ENCODE measurements around the gene PODXL2.

Gene PODXL2

GRCh38 chr3:127660621-127661251, 31.8 kb downstream of the PODXL2 start:
- DNase-seq = no peak

- no peak for DNase-seq
Observed at GRCh38 chr3:127661600-127661999, 32.6 kb downstream of the PODXL2 start.

- DNase-seq = no peak
Observed at GRCh38 chr3:127662001-127662469, 33.0 kb downstream of the PODXL2 start.

- DNase-seq = no peak
Observed at GRCh38 chr3:127663151-127663550, 34.2 kb downstream of the PODXL2 start.

- no peak for DNase-seq
Observed at GRCh38 chr3:127665165-127665564, 36.2 kb downstream of the PODXL2 start.

- DNase-seq = no peak
Observed at GRCh38 chr3:127665586-127665985, 36.6 kb downstream of the PODXL2 start.

GRCh38 chr3:127666676-127667075, 37.7 kb downstream of the PODXL2 start:
- no peak for DNase-seq

GRCh38 chr3:127667119-127667681, 38.2 kb downstream of the PODXL2 start:
- DNase-seq = no peak

GRCh38 chr3:127668906-127669305, 39.9 kb downstream of the PODXL2 start:
- DNase-seq = no peak

GRCh38 chr3:127669541-127670228, 40.7 kb downstream of the PODXL2 start:
- DNase-seq = no peak

GRCh38 chr3:127670229-127670559, 41.2 kb downstream of the PODXL2 start:
- DNase-seq = no peak

- DNase-seq = no peak
Observed at GRCh38 chr3:127670761-127671522, 42.0 kb downstream of the PODXL2 start.

GRCh38 chr3:127671523-127672428, 42.8 kb downstream of the PODXL2 start:
- no peak for DNase-seq

GRCh38 chr3:127672429-127673190, 43.6 kb downstream of the PODXL2 start, which contains the start of gene ABTB1:
TSS of gene ABTB1 (plus strand) at chr3:127672952. CDS start at chr3:127673026, 74 bp downstream.
- peak; percentile 50 for DNase-seq

- no peak for DNase-seq
Observed at GRCh38 chr3:127673191-127674100, 44.5 kb downstream of the PODXL2 start.

- no peak for DNase-seq
Observed at GRCh38 chr3:127674101-127674721, 45.2 kb downstream of the PODXL2 start.

- DNase-seq = no peak
Observed at GRCh38 chr3:127674790-127675189, 45.8 kb downstream of the PODXL2 start.

GRCh38 chr3:127675651-127676391, 46.8 kb downstream of the PODXL2 start:
- no peak for DNase-seq

GRCh38 chr3:127676456-127676855, 47.5 kb downstream of the PODXL2 start:
- no peak for DNase-seq
